ENCODE data around the gene CCDC13.

DNA sequence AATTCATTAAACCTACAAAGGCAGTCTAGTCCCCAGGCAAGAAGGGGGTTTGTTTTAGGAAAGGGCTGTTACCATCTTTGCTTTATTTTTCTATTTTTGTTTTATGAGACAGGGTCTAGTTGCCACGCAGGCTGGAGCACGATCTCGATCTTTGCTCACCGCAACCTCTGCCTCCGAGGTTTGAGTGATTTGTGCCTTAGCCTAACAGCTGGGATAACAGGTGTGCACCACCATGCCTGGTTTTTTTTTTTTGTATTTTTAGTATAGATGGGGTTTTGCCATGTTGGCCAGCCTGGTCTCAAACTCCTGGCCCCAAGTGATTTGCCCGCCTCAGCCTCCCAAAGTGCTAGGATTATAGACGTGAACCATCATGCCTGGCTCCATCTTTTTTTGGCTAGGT is 26.3 kb upstream of the CCDC13 start:
- TF ChIP-seq, protein P1, sequence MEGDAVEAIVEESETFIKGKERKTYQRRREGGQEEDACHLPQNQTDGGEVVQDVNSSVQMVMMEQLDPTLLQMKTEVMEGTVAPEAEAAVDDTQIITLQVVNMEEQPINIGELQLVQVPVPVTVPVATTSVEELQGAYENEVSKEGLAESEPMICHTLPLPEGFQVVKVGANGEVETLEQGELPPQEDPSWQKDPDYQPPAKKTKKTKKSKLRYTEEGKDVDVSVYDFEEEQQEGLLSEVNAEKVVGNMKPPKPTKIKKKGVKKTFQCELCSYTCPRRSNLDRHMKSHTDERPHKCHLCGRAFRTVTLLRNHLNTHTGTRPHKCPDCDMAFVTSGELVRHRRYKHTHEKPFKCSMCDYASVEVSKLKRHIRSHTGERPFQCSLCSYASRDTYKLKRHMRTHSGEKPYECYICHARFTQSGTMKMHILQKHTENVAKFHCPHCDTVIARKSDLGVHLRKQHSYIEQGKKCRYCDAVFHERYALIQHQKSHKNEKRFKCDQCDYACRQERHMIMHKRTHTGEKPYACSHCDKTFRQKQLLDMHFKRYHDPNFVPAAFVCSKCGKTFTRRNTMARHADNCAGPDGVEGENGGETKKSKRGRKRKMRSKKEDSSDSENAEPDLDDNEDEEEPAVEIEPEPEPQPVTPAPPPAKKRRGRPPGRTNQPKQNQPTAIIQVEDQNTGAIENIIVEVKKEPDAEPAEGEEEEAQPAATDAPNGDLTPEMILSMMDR (IDR thresholded peaks at IDR 0.05; ENCODE audit: low read depth, low read length, poor library complexity, severe bottlenecking) = no peak
- TF ChIP-seq EZH2phosphoT487 (IDR thresholded peaks at IDR 0.05; ENCODE audit: borderline replicate concordance, low read length) = no peak

Data from DOHH2 (cell line).